Mesodermal cell (in vitro differentiated cells): ENCODE results near the gene EPB41.
"Not testable (repeated sequence)": the region's sequence is repeated elsewhere in the genome, so short reads cannot be mapped to it uniquely, and the experiment has no call there.

Experiments
- H3K27ac ChIP-seq: 2 replicates; pipeline ENCODE4 v1.7.0; 2013; ENCODE audit warnings: mild to moderate bottlenecking, low read depth, low read length, moderate library complexity; ENCODE audit not compliant: severe bottlenecking
- H3K36me3 ChIP-seq: 2 replicates; pipeline ENCODE4 v1.7.1; 2013; ENCODE audit warnings: mild to moderate bottlenecking, low read length, moderate library complexity; ENCODE audit not compliant: control insufficient read depth, insufficient read depth
- H3K4me1 ChIP-seq: one replicate; pipeline ENCODE4 v1.7.1; 2013; ENCODE audit warnings: mild to moderate bottlenecking, low read length; ENCODE audit not compliant: insufficient read depth, control insufficient read depth, poor library complexity, severe bottlenecking
- H3K4me3 ChIP-seq: 2 replicates; pipeline ENCODE4 v1.7.0; 2013; ENCODE audit warnings: low read length, control low read depth, mild to moderate bottlenecking; ENCODE audit not compliant: insufficient read depth, poor library complexity, severe bottlenecking; ENCODE audit errors: extremely low read depth
- H3K9me3 ChIP-seq: 2 replicates; pipeline ENCODE4 v1.7.1; 2013; ENCODE audit warnings: mild to moderate bottlenecking, low read length, moderate library complexity; ENCODE audit not compliant: control insufficient read depth
- WGBS, 2 experiments: methylation state at CpG; one replicate each; pipeline ENCODE4 v1.1.5; 2013; ENCODE audit warnings: missing lambda C conversion rate in 2 of 2; ENCODE audit not compliant: insufficient coverage in 2 of 2; 5-methylcytosine and 5-hydroxymethylcytosine counted together

EPB41 gene

DNA sequence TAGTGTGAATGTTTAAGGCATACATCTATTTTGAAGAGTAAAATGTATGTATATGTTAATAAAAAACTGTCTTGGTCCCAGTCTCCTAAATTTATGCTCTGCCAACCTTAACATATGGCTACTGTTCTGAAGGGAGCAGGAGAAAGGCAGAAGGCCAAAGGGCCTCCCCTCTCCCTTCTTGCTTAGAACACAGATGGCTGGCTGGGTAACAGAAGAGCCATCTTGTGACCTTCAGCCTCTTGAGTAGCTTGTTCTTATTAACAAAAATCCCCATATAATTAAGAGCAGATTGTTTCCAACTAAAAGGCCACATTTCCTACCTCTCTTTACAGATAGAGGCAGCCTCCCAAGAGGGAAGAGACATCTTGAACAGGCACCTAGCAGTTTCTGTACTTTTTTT lies 36.1 kb downstream of the EPB41 start:
- H3K27ac ChIP-seq, result no peak overlapping the region
- no peaks in the 10 kb centered on the region for H3K4me1 ChIP-seq
- H3K36me3 ChIP-seq, result no peaks in the 10 kb centered on the region

DNA sequence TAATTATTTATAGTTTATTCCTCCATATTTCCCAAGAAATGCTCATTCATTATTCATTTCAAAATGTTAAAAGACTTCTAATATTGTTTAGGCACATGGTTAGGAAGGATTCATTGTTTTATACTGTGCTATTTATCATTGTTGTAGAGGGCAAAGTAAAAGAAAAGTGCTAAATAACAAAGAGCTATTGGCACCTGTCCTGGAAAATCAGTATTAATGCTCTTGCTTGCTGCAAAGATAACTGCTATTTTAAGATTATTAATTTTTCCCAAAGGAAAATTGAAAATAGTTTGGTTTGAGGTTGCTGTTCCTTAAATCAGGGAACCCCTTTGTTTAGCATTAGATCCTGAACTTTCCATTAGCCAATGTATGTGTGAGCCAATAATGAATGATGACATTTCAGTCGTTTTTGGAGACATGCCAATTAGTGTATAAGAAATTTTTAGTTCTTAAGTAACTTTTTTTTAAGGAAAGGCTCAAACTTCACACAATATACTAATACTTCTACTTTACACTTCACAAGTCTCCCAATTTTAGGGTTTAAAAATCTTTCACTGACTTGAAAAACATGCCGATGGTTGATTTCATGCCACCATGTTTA lies 39.9 kb downstream of the EPB41 start:
- H3K36me3 ChIP-seq, result no peaks in the 10 kb centered on the region
- WGBS, 2 experiments, result 83 to 100% methylated on average over 1 of the region's 2 CpGs
- H3K4me3 ChIP-seq, result no peak overlapping the region
- H3K9me3 ChIP-seq, result no peaks in the 10 kb centered on the region
- H3K4me1 ChIP-seq, result no peaks in the 10 kb centered on the region
- H3K27ac ChIP-seq, result no peak overlapping the region

More for the DNA sequence above, 36.1 kb downstream of the EPB41 start:
- no peaks in the 10 kb centered on the region for H3K9me3 ChIP-seq
- H3K4me3 ChIP-seq, result no peak overlapping the region

DNA sequence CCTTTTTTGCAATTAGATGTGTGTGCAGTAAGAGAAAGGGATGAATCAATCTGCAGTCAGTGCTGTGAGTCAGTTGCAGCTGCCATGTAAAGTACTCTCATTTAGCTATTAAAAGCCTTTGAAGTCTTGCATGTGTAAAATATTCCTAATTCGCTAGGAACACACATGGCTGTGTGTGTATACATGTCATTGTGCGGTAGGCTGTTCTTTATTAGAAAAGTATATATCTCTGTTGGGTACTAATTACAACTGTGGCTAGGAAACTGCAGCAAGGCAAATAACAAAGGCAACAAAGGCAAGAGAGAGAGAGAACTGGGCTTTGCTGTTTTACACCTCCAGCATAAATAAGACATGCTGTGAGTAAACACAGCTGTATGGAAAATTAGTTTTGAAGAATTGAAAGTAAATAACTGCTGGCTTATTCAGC lies 41.7 kb downstream of the EPB41 start:
- H3K36me3 ChIP-seq, result no peaks in the 10 kb centered on the region
- WGBS, 2 experiments, result 71 to 75% methylated on average over 2 of the region's 2 CpGs
- H3K9me3 ChIP-seq, result no peaks in the 10 kb centered on the region
- no peak overlapping the region for H3K27ac ChIP-seq
- H3K4me3 ChIP-seq, result no peak overlapping the region
- H3K4me1 ChIP-seq, result no peaks in the 10 kb centered on the region

DNA sequence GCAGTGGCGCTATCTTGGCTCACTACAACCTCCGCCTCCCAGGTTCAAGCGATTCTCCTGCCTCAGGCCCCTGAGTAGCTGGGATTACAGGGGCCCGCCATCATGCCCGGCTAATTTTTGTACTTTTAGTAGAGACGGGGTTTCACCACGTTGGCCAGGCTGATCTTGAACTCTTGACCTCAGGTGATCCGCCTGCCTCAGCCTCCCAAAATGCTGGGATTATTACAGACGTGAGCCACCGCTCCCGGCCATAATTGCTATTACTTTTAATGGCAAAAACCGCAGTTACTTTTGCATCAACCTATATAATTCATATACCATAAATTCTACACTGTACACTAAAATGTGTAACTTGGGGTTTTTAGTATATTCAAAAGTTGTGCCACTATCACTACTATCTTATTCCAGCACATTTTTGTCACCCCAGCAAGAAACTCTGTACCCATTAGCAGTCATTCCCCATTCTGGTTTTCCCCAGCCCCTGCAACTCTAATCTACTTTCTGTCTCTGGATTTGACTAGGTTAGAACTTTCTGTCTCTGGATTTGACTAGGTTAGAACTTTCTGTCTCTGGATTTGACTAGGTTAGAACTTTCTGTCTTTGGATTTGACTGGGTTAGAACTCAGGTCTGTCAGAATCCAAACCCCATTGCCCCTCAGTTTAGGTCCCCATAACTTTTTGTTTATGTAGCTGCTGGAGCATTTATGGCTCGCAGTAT lies 47.9 kb downstream of the EPB41 start:
- not testable (repeated sequence) for H3K27ac ChIP-seq, H3K9me3 ChIP-seq, H3K4me3 ChIP-seq, H3K4me1 ChIP-seq, H3K36me3 ChIP-seq
- 90 to 99% methylated on average over 7 to 11 of the region's 13 CpGs for WGBS, 2 experiments

DNA sequence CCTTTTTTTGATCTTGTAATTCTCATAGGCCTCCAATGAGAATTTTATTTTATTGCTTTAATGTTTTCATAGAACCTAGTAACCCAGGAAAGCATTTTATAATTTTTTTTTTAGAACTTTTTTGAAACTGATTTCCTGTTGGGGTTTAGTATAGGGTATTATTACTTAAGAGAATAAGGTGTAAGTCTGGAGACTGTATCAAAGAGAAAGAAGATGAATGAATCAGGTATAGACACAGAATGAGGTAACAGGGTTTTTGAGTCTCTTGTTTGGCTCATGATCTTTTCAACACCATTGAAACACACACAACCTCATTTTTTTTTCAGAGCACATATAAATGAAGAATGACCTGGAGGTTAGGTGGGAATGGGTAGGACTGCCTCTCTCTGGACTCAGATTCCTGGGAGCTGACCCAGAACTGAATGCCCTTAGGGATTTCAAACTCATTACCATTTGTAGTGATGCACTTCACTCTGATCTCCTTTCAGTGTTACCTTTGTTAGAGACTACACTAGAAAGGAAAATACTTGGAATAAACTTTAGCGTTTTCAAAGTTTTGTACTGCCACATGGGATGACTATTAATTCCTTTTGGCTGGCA lies 51.0 kb downstream of the EPB41 start:
- Histone ChIP-seq H3K4me1 (no peaks in the 10 kb centered on the region), H3K36me3 (no peaks in the 10 kb centered on the region), H3K4me3 (no peak overlapping the region), H3K9me3 (no peaks in the 10 kb centered on the region), H3K27ac (no peak overlapping the region)
- 57% methylated on average over 1 of the region's 1 CpG; no CpG with 5 or more reads in 1 of the 2 experiments for WGBS, 2 experiments

DNA sequence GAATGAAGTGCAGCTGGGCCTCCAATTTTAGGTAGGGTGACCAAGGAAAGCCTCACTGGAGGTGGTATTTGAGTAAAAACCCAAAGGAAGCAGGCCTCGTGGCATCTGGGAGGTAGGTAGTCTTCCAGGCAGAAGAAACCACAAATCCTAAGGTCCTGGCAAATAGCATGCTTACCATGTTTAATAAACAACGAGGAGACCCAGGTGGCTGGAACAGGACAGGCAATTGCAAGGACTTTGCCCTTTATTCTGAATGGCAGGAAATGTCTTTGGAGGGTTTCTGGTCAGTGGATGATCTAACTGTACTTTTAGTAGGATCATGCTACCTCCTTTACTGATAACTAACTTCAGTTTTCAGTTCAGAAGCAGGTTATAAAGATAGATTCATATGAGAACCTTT lies 52.2 kb downstream of the EPB41 start:
- Histone ChIP-seq H3K4me3 (no peak overlapping the region), H3K4me1 (no peaks in the 10 kb centered on the region), H3K27ac (no peak overlapping the region), H3K36me3 (no peaks in the 10 kb centered on the region), H3K9me3 (no peaks in the 10 kb centered on the region)
- WGBS, 2 experiments, result 83% methylated on average over 1 of the region's 2 CpGs; no CpG with 5 or more reads in 1 of the 2 experiments

DNA sequence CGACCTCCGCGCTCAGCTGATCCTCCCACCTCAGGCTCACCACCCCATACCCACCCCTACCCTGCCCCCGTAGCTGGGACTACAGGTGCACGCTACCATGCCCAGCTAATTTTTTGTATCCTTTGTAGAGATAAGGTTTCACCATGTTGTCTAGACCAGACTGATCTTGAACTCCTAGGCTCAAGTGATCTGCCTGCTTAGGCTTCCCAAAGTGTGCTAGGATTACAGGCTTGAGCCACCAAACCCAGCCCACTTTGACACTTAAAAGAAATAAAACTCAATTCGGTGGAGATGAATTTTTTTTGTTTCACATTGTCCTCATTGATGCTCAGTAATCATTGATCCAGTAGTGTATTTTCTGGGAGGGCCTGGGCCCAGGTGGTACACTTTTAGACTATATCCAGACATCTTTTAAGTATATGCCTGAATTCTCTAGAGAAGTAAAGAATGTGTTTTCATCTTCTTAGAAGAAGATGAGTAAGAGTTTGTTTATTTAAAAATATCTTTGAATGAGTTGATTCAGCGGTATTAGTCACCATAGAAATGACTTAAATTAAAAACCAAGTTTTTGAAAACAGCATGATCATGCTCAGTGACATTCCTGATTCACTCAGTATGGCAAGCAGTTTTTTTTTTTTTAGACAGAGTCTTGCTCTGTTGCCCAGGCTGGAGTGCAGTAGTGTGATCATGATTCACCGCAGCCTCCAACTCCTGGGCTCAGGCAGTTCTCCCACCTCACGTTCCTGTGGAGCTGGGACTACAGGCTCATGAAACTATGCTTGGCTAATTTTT lies 57.8 kb downstream of the EPB41 start:
- H3K27ac ChIP-seq, result no peak overlapping the region
- no peak overlapping the region for H3K4me3 ChIP-seq
- no peaks in the 10 kb centered on the region for H3K9me3 ChIP-seq
- WGBS, 2 experiments, result 91 to 96% methylated on average over 5 of the region's 9 CpGs
- no peaks in the 10 kb centered on the region for H3K4me1 ChIP-seq
- H3K36me3 ChIP-seq, result no peaks in the 10 kb centered on the region

DNA sequence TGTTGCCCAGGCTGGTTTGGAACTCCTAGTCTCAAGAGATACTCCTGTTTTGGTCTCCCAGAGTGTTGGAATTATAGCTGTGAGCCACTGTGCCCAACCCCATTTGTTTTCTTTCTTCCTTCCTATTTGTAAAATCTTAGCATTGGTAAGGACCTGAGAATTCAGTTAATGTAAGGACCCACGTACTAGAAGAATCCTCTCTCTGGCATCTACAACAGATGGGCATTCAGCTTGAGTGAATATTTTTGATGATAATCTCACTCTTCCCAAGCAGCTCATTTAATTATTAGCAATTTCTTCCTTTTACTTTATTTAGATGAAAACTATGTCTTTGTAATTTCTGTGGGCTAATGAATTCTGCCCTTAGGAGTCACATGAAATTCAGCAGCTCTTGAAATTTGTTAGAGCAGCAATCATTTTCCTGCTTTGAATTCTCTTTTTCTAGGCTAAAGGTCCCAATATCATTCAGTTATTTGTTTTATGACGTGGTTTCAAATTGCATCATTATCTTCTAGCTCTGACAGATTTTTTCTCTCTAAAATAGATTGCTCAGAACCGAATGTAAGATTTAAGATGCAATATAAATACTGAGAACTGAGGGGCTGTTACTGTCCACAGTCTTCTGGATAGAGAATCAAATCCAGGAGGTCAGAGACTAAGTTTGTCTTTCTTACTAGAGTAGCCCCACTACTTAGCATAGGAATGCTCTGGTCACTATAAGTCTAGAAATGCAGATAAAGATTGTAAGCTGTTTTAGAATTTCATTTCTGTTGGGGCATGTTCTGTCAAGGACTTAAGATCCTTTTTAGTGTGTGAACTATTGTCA lies 59.4 kb downstream of the EPB41 start:
- no peaks in the 10 kb centered on the region for H3K4me1 ChIP-seq
- WGBS, 2 experiments, result 100% methylated on average over 1 of the region's 3 CpGs; no CpG with 5 or more reads in 1 of the 2 experiments
- no peak overlapping the region for H3K27ac ChIP-seq
- H3K9me3 ChIP-seq, result no peaks in the 10 kb centered on the region
- H3K4me3 ChIP-seq, result no peak overlapping the region
- no peaks in the 10 kb centered on the region for H3K36me3 ChIP-seq

DNA sequence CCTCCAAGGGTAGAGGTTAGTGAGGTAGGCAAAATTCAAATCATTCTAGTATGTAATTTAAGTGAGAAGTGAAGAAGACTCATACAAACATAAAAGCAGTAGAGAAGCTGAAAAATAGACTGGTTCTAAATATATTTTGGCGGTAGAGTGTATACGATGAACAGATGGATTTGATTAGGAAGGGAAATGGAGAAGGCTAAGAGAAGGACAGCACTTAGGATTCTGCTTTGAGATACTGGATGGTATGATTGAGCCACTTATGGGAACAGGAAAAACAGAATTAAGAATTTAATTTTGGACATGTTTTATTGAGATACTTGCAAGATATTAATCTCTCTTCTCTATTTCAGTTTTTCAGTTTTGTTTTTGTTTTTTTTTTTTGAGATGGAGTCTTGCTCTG lies 60.1 kb downstream of the EPB41 start:
- Histone ChIP-seq H3K27ac (no peak overlapping the region), H3K36me3 (no peaks in the 10 kb centered on the region), H3K4me1 (no peaks in the 10 kb centered on the region), H3K9me3 (no peaks in the 10 kb centered on the region), H3K4me3 (no peak overlapping the region)
- WGBS, 2 experiments, result 92 to 100% methylated on average over 2 of the region's 2 CpGs

DNA sequence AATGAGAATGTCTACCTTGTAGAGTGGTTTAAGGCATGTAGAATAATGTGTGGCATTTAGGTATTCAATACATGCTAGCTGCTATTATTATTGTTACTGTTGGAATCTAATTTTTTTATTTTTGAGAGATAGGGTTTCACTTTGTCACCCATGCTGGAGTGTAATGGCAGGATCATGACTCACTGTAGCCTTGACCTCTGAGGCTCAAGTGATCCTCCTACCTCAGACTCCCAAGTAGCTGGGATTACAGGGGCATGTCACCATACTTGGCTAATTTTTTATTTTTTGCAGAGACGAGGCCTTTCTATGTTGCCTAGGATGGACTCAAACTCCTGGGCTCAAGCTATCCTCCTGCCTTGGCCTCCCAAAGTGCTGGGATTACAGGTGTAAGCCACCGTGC lies 61.9 kb downstream of the EPB41 start:
- 92 to 100% methylated on average over 2 of the region's 2 CpGs for WGBS, 2 experiments

More for the DNA sequence above, 61.9 kb downstream of the EPB41 start:
- Histone ChIP-seq H3K9me3 (no peaks in the 10 kb centered on the region), H3K27ac (no peak overlapping the region), H3K4me3 (no peak overlapping the region), H3K36me3 (no peaks in the 10 kb centered on the region), H3K4me1 (no peaks in the 10 kb centered on the region)
